WTC11 (cell line): Measurements from ENCODE around the gene NUAK1. TPM values are rescaled to one million over a fixed set of nuclear protein-coding genes. Genes with fewer than 3 reads are reported as not detected.

Experiments
- ATAC-seq: fragments of 200-7000 bp; cut with Tn5 transposase; 2 replicates; pipeline ENCODE4 v1.10.0; 2021; ENCODE audit warnings: mild to moderate bottlenecking, moderate library complexity
- Bru-seq: library from RNA; stranded (reverse); fragments of 400-500 nt; gene quantifications from one replicate; lab custom pipeline; 2021; lab: Mats Ljungman, UMichigan
- CTCF ChIA-PET: fragments of 300-600 bp; sonication (Branson Sonifier 250); formaldehyde crosslinking; loops from one replicate; lab custom pipeline; 2021; ENCODE audit warnings: antibody characterized with exemption; lab: Charles Lee
- POLR2A ChIA-PET: fragments of 350-600 bp; sonication (Branson Sonifier 250); formaldehyde crosslinking; loops from one replicate; lab custom pipeline; 2021; ENCODE audit warnings: antibody characterized with exemption; lab: Charles Lee
- DNase-seq: peaks from one replicate; pipeline ENCODE4 v3.0.0; 2021; ENCODE audit warnings: low spot score
- H3K27ac Mint-ChIP-seq: 2 replicates; pipeline ENCODE4 v1.8.0; 2021; ENCODE audit warnings: mixed read lengths
- H3K27me3 Mint-ChIP-seq: 2 replicates; pipeline ENCODE4 v1.8.0; 2021; ENCODE audit warnings: low read depth, mild to moderate bottlenecking, moderate library complexity, mixed read lengths
- H3K36me3 Mint-ChIP-seq: 2 replicates; pipeline ENCODE4 v1.8.0; 2021; ENCODE audit warnings: mixed read lengths
- H3K4me1 Mint-ChIP-seq: 2 replicates; pipeline ENCODE4 v1.8.0; 2022; ENCODE audit warnings: mixed read lengths
- H3K4me3 Mint-ChIP-seq: 2 replicates; pipeline ENCODE4 v1.8.0; 2021; ENCODE audit warnings: mild to moderate bottlenecking, moderate library complexity, mixed read lengths
- H3K9me3 Mint-ChIP-seq: 2 replicates; pipeline ENCODE4 v1.8.0; 2021; ENCODE audit warnings: mixed read lengths
- CBFB ChIP-seq: sonication (generic); formaldehyde crosslinking; IDR thresholded peaks from 2 replicates; pipeline ENCODE4 v1.8.1; 2022; ENCODE audit warnings: mild to moderate bottlenecking, low read depth, missing genetic modification reagents
- CDX4 ChIP-seq: fragments of 250-450 bp; sonication (Bioruptor Pico); IDR thresholded peaks from 2 replicates; pipeline ENCODE4 v1.9.0; 2021; ENCODE audit warnings: moderate library complexity, mild to moderate bottlenecking, inconsistent platforms, borderline replicate concordance
- E2F4 ChIP-seq: sonication (generic); formaldehyde crosslinking; IDR thresholded peaks from 2 replicates; pipeline ENCODE4 v1.8.1; 2022; ENCODE audit warnings: low read depth, mild to moderate bottlenecking, moderate library complexity, missing genetic modification reagents, borderline replicate concordance
- E2F5 ChIP-seq: sonication (generic); formaldehyde crosslinking; IDR thresholded peaks from 2 replicates; pipeline ENCODE4 v1.8.1; 2022; ENCODE audit warnings: mild to moderate bottlenecking, moderate library complexity, missing genetic modification reagents
- ELF4 ChIP-seq: sonication (generic); formaldehyde crosslinking; IDR thresholded peaks from 2 replicates; pipeline ENCODE4 v1.8.1; 2022; ENCODE audit warnings: low read depth, mild to moderate bottlenecking, moderate library complexity, missing genetic modification reagents
- FOXP1 ChIP-seq: sonication (generic); formaldehyde crosslinking; IDR thresholded peaks from 2 replicates; pipeline ENCODE4 v1.8.0; 2022; ENCODE audit warnings: missing genetic modification reagents, mild to moderate bottlenecking, moderate library complexity, borderline replicate concordance
- FOXP4 ChIP-seq: sonication (generic); formaldehyde crosslinking; IDR thresholded peaks from 2 replicates; pipeline ENCODE4 v1.8.0; 2022; ENCODE audit warnings: mild to moderate bottlenecking, missing genetic modification reagents
- HMGXB4 ChIP-seq: sonication (generic); formaldehyde crosslinking; IDR thresholded peaks from 2 replicates; pipeline ENCODE4 v1.8.1; 2023; ENCODE audit warnings: mild to moderate bottlenecking, moderate library complexity, missing genetic modification reagents
- SOX15 ChIP-seq: fragments of 250-450 bp; sonication (Bioruptor Pico); IDR thresholded peaks from 2 replicates; pipeline ENCODE4 v1.9.0; 2021; ENCODE audit warnings: mild to moderate bottlenecking
- TP53 ChIP-seq: sonication (generic); formaldehyde crosslinking; IDR thresholded peaks from 2 replicates; pipeline ENCODE4 v1.8.1; 2023; ENCODE audit warnings: mild to moderate bottlenecking, missing genetic modification reagents
- long read RNA-seq, 3 experiments: library from RNA in 1 of 3; library from capped mRNA in 1 of 3; library from polyadenylated mRNA in 1 of 3; unstranded in 2 of 3; stranded (forward) in 1 of 3; transcript quantifications; one replicate each; pipeline ENCODE4 v2.0.0, GENCODE V29; 2021
- total RNA-seq: library from RNA; stranded (reverse); gene quantifications from 3 replicates; pipeline ENCODE4 v1.2.3, GENCODE V29; 2021
- TF ChIP-seq, protein P1 (sequence below): sonication (generic); formaldehyde crosslinking; IDR thresholded peaks from 2 replicates; pipeline ENCODE4 v1.8.1; 2022; ENCODE audit warnings: mild to moderate bottlenecking, missing genetic modification reagents, moderate library complexity, borderline replicate concordance
- TF ChIP-seq, protein P2 (sequence below): sonication (generic); formaldehyde crosslinking; IDR thresholded peaks from 2 replicates; pipeline ENCODE4 v1.8.1; 2022; ENCODE audit warnings: low read depth, missing genetic modification reagents, borderline replicate concordance
- TF ChIP-seq, protein P3 (sequence below): sonication (generic); formaldehyde crosslinking; conservative IDR thresholded peaks from 2 replicates; pipeline ENCODE4 v1.8.1; 2023; ENCODE audit warnings: mild to moderate bottlenecking, low read depth, missing genetic modification reagents, moderate library complexity
- TF ChIP-seq, protein P4 (sequence below): sonication (generic); formaldehyde crosslinking; IDR thresholded peaks from 2 replicates; pipeline ENCODE4 v1.8.0; 2023; ENCODE audit warnings: mild to moderate bottlenecking, missing genetic modification reagents

The NUAK1 gene
- total RNA-seq (10.3 to 15.9 TPM (median 12.3 TPM) in 3 replicates), Bru-seq, nascent RNA (percentile 80 among the genes with signal in this experiment)
- long read RNA-seq, experiment 1, full-length matches to known transcripts = 10 of 21 reads
- long read RNA-seq, experiment 1, partial matches to known transcripts = 1 of 21 reads
- long read RNA-seq, experiment 1, other reads (novel, unspliced or antisense) = 10 of 21 reads
- long read RNA-seq, experiment 2, full-length matches to known transcripts = 5 of 21 reads
- long read RNA-seq, experiment 2, partial matches to known transcripts = 0 of 21 reads
- long read RNA-seq, experiment 2, other reads (novel, unspliced or antisense) = 16 of 21 reads
- long read RNA-seq, experiment 3, partial matches to known transcripts = 0 of 2 reads
- long read RNA-seq, experiment 3, other reads (novel, unspliced or antisense) = 2 of 2 reads

DNA sequence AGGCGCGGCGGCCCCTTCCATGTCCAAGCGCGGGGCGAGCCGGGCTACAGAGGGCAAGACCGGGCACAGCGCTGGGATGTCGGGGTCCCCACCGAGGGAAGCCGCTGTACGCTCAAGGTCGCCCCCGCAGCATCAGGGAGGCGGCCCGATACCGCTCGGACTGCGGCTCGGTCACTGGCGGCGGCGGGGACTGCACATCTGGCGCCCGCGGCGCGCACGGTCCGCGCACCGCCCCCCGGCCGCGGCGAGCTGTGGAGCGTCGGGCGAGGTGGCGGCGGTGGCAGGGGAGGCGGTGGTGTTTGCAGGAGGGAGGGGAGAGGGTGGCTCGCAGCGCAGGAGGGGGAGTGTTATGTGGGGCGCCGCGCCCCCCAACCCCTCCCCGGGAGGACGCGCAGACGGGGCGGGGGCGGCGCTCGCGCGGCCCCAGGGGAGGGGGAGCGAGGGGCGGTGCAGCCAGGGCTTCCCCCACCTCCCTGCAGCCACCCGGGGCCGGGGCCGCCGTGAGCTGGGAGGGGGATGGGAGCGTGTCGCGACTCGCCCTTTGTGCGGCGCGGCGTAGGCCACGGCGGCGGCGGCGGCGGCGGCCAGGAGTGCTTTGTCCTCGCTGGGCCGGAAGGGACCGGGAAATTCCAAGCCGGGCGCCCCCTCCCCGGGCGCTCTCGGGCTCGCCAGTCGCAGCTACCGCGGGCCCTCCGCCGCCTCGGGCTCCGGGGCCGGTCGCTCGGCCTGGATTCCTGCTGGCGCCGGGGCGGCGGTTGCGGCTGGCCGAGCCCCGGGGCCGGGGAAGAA lies at the start of gene NUAK1:
Gene NUAK1, minus strand, starts transcription at position 322 of the 789 bp plus-strand sequence. Its CDS starts 301 bp downstream, at position 21.
- Mint-ChIP-seq H3K27ac (peak within 1 kb of the TSS; percentile 82; the same call in 1 of the 2 replicates), H3K4me3 (peak within 1 kb of the TSS; percentile 92)
- TF ChIP-seq E2F5 (CRISPR knock-in tag) (0 out of 2 replicates have a peak, but pooled peaks have one; percentile 30), CBFB (CRISPR knock-in tag) (0 out of 2 replicates have a peak, but pooled peaks have one; percentile 58), CDX4 (no peak), HMGXB4 (CRISPR knock-in tag) (peak; percentile 56; the same call in 1 of the 2 replicates), TP53 (no peak), ELF4 (CRISPR knock-in tag) (0 out of 2 replicates have a peak, but pooled peaks have one; percentile 73), E2F4 (0 out of 2 replicates have a peak, but pooled peaks have one; percentile 67), FOXP1 (CRISPR knock-in tag) (peak; percentile 82), FOXP4 (CRISPR knock-in tag) (peak; percentile 70; the same call in 1 of the 2 replicates), SOX15 (CRISPR knock-in tag) (no peak)
- TF ChIP-seq, protein P1, sequence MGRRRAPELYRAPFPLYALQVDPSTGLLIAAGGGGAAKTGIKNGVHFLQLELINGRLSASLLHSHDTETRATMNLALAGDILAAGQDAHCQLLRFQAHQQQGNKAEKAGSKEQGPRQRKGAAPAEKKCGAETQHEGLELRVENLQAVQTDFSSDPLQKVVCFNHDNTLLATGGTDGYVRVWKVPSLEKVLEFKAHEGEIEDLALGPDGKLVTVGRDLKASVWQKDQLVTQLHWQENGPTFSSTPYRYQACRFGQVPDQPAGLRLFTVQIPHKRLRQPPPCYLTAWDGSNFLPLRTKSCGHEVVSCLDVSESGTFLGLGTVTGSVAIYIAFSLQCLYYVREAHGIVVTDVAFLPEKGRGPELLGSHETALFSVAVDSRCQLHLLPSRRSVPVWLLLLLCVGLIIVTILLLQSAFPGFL = no peak
- TF ChIP-seq, protein P2, sequence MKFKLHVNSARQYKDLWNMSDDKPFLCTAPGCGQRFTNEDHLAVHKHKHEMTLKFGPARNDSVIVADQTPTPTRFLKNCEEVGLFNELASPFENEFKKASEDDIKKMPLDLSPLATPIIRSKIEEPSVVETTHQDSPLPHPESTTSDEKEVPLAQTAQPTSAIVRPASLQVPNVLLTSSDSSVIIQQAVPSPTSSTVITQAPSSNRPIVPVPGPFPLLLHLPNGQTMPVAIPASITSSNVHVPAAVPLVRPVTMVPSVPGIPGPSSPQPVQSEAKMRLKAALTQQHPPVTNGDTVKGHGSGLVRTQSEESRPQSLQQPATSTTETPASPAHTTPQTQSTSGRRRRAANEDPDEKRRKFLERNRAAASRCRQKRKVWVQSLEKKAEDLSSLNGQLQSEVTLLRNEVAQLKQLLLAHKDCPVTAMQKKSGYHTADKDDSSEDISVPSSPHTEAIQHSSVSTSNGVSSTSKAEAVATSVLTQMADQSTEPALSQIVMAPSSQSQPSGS (CRISPR knock-in tag) = no peak
- TF ChIP-seq, protein P3, sequence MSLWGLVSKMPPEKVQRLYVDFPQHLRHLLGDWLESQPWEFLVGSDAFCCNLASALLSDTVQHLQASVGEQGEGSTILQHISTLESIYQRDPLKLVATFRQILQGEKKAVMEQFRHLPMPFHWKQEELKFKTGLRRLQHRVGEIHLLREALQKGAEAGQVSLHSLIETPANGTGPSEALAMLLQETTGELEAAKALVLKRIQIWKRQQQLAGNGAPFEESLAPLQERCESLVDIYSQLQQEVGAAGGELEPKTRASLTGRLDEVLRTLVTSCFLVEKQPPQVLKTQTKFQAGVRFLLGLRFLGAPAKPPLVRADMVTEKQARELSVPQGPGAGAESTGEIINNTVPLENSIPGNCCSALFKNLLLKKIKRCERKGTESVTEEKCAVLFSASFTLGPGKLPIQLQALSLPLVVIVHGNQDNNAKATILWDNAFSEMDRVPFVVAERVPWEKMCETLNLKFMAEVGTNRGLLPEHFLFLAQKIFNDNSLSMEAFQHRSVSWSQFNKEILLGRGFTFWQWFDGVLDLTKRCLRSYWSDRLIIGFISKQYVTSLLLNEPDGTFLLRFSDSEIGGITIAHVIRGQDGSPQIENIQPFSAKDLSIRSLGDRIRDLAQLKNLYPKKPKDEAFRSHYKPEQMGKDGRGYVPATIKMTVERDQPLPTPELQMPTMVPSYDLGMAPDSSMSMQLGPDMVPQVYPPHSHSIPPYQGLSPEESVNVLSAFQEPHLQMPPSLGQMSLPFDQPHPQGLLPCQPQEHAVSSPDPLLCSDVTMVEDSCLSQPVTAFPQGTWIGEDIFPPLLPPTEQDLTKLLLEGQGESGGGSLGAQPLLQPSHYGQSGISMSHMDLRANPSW (CRISPR knock-in tag) = no peak
- TF ChIP-seq, protein P4, sequence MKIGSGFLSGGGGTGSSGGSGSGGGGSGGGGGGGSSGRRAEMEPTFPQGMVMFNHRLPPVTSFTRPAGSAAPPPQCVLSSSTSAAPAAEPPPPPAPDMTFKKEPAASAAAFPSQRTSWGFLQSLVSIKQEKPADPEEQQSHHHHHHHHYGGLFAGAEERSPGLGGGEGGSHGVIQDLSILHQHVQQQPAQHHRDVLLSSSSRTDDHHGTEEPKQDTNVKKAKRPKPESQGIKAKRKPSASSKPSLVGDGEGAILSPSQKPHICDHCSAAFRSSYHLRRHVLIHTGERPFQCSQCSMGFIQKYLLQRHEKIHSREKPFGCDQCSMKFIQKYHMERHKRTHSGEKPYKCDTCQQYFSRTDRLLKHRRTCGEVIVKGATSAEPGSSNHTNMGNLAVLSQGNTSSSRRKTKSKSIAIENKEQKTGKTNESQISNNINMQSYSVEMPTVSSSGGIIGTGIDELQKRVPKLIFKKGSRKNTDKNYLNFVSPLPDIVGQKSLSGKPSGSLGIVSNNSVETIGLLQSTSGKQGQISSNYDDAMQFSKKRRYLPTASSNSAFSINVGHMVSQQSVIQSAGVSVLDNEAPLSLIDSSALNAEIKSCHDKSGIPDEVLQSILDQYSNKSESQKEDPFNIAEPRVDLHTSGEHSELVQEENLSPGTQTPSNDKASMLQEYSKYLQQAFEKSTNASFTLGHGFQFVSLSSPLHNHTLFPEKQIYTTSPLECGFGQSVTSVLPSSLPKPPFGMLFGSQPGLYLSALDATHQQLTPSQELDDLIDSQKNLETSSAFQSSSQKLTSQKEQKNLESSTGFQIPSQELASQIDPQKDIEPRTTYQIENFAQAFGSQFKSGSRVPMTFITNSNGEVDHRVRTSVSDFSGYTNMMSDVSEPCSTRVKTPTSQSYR (CRISPR knock-in tag) = peak; percentile 18; the same call in 1 of the 2 replicates

More for the DNA sequence above, at the start of gene NUAK1:
- POLR2A ChIA-PET = interaction anchor here (0.6 to 2.6 kb wide), 7 partner anchors 7 to 392 kb away, joined by 3 to 16 read pairs (median 4); no protein-coding TSS in a partner anchor
- Mint-ChIP-seq H3K9me3 (no peaks in the 10 kb centered on the region), H3K27me3 (peaks cover 7% of the 10 kb centered on the region), H3K36me3 (no peaks in the 10 kb centered on the region; the same call in 1 of the 2 replicates), H3K4me1 (peaks cover 72% of the 10 kb centered on the region)
- CTCF ChIA-PET = interaction anchor here (0.5 to 4.5 kb wide), 7 partner anchors 10 to 713 kb away, joined by 3 to 36 read pairs (median 3); no protein-coding TSS in a partner anchor
- DNase-seq (peak; percentile 74), ATAC-seq (peak; percentile 44)
